Inferior parietal cortex (tissue), 1 donor: Measurements from ENCODE around the gene GAS1.

Source experiments
- DNase-seq: peaks from one replicate; pipeline ENCODE4 v3.0.0-alpha.2; 2016; ENCODE audit errors: extremely low spot score

Gene GAS1

DNA sequence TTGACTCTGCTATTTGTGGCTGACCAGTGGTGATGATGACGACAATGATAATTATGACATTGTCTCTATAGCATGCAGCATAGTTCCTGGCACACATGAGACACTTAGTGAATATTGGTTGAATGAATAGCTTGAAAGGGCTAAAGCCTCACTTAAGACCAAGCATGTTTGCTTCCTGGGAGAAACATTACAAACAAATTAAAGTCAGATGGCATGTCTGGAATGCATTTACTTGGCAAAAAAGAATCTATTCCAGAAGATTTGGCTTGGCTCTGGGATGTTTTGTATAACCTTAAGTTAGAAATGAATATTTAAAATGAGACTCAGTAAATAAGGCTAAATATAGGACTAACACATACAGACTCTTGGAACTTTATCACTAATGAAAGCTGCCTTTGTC is 21.6 kb downstream of the GAS1 start:
- DNase-seq: no peak

- no peak for DNase-seq
Measured at GRCh38 chr9:86924206-86924605, 23.1 kb downstream of the GAS1 start.

DNA sequence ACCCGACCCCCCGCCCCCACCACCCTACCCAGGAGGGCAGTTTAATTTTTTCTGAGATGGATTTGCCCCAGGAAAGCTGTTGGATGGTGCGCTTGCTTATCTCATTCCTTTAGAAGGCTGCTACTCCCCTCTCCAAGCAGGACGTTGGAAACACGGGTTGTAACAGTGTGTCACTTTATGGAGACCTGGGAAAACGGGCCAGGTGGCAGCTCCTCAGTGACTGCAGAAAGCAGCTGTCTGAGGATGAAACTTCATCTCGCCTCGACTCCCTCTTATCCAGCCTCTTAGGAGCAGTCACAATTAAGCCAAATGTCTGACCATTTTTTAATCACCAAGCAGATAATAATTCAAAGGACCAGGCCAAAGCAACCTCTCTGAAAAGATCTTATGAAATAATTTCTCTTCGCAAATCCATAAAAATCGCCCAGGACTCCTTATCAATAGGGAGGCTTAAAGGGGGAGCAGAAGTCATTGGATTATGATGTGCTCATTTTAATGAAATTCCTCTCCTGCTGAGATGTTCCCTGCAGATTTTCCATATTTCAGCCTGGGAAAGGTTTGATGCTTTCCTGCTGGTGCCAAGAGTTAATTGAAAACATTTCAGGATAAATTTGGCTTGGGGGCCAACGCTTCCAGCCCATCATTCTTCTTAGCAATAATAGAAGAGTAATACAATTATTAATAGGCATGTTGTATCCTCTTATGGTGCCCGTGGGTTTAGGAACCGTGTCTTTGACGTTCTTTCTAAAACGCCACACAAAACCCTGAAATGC is 26.0 kb downstream of the GAS1 start:
- DNase-seq: no peak

DNA sequence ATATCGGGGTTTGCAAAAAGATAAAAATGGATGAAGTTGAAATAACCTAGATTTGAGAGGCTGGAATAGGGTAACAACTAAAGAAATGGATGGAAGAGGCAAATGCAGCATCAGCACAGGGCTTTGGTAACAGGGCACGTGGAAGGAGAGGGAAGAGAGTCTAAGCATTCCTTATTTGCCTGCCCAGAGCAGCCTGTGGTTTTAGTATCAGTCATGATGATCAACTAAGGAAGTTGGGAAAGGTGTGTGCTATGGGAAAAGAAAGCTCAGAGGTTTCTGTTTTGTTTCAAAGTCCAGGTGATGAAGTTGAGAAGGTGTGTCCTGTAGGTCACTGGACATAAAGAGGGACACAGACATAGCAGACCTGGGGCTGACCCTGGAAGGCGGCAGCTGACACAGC is 28.8 kb downstream of the GAS1 start:
- no peak for DNase-seq

DNA sequence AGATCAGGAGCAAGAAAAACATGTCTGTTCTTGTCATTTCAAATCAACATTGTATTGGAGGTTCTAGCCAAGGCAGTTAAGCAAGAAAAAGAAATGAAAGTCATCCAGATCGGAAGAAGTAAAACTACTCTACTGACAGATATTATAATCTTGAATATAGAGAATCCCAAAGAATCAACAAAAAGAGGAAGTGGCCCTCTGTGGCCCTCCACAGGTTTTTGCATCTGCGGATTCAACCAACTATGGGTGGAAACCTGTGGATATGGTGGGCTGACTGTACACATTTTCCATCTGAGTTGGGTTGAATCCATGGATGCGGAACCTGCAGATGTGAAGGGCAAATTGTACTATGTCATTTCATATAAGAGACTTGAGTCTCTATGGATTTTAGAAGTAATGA is 35.1 kb downstream of the GAS1 start:
- DNase-seq: no peak

GRCh38 chr9:86909388-86909787 is 37.9 kb downstream of the GAS1 start:
- no peak for DNase-seq

DNA sequence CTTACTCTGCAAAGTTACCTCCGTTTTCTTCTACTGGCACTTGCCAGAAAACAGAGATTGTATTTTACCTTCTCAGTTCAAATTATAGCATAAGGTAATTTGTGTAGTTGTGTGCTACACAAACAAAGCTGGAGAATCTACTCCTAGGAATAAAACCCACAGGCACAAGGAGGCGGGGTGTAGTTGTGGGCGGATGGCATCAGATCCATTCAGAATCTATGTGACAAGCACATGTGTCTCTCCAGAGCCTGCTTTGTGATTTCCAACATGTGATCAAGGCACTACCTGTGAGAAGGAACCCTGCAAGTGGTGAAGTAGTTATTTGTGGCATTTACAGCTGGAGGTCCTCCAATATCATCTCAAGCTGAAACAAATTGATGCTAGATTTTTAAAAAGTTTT is 39.0 kb downstream of the GAS1 start:
- no peak for DNase-seq

DNA sequence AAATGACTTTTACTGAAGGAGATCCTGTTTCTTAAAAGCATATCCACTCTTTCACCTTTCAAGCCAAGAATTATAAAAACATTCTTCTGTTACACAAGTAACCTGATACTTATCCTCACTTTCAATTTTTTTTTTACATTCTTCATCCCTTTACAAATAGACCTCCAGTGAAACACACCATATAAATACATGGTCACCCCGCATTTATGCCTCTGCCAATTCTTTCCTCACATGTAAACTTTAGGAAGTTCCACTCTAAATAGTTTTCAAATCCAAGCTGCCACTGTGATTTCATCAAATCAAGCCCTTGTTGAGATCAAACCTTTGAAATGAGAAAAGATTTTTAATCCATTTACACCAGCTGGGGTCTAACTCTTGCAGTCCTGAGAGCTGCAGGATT is 40.0 kb downstream of the GAS1 start:
- DNase-seq: no peak

DNA sequence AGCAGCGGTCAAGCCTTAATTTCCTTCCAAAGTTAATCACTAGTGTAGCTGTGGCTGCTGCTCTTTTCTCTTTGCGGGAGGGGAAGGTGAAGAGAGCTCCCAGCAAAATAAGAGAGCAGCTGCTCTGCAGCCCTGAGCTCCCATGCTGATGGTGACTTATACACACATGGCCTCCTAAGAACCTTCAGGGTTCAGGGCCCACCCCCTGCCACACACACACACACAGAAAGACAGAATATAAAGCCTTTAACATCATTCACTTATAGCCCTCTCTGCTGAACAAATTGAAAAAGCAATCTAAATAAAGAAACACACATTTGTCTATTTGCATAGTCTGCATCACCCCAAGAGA is 43.6 kb downstream of the GAS1 start:
- DNase-seq: no peak

DNA sequence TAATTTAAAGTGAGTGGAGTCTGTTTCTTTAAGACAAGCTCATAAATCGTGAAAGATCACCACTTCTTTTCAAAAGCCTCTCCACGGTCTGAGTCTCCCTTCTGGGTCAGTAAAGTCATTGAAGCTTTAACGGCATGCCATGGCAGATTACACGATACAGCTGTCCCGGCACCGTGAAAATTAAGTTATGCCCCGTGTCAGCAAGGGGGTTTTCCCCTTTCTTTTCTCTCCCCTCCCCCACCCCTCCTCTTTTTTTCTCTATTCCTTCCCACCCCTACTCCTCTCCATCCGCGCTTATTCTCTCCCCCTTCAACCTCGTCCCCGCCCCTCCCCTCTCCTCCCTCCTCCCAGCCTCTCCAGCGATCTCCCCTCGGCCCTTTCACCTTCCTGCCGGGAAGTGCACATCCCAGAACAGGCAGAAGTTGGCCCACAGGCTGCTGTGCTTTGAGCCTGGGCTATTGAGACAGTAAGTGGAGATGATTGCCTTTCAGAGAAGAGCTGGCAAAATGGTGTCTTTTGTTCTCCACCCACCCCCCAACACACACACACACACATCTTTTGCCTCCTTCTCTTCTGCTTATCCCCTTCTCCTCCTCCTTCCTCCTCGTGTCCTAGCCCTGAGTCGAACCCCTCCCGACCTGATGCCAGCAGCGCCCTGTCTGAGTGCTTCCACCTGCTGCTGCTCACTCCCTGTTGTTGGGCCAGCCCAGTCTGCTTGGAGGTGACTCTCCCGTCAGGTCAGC is 44.1 kb downstream of the GAS1 start:
- DNase-seq: no peak

DNA sequence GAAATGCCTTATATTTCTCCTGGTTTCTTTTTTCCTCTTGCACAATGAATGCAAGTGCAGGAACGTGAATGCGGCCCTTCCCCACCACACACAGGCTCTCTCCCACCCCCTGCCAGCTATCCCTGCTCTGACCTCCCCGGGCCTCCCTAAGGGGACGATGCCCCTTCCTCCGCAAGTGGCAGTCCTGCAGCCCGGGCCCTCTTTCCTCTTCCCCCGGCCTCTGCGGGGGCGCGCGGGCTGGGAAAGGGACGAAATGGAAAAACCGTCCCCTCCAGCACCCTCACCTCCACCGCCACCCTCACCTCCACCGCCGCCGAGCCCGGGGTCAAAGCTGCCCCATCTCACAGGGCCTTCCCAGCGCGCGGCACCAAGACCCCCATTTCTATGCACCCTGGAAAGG is 44.7 kb downstream of the GAS1 start:
- DNase-seq: no peak

GRCh38 chr9:86902176-86902575 is 45.1 kb downstream of the GAS1 start:
- DNase-seq: no peak

- no peak for DNase-seq
Measured at GRCh38 chr9:86901511-86901910, 45.8 kb downstream of the GAS1 start.
